HG02943 (cell line): ENCODE measurements around the gene TSPAN18.

Experiments
- ATAC-seq: cut with Tn5 transposase; IDR thresholded peaks from one replicate; pipeline ENCODE4 v1.9.1; 2021; ENCODE audit warnings: mild to moderate bottlenecking, low read depth, moderate library complexity; ENCODE audit not compliant: unreplicated experiment

The TSPAN18 gene

DNA sequence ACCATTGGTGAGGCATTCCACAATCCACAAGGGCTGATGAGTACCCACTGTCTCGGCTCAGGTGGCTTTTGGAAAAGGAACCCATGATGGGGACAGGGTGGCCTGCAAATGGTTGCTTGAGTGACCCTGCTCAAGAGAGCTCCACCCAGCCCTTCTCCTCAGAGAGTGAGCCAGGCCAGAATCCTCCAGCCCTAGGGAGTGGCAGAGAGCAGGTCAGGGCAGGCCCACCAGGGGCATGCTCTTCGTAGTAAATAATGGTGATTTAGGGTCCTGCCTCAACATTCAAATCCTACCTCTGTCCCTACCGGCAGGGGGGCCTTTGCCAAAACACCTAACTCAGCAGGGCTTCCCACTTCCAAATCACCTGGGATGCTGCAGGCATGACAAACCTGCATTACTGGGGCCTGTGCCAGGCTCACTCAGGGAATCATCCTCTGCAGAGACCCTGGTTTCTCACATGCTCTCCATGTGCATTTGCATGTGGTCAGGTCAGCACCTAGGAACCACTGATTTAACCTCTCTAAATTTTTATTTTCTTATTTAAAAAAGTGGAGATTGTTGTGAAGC is 241.3 kb downstream of the TSPAN18 start:
- no peak for ATAC-seq

DNA sequence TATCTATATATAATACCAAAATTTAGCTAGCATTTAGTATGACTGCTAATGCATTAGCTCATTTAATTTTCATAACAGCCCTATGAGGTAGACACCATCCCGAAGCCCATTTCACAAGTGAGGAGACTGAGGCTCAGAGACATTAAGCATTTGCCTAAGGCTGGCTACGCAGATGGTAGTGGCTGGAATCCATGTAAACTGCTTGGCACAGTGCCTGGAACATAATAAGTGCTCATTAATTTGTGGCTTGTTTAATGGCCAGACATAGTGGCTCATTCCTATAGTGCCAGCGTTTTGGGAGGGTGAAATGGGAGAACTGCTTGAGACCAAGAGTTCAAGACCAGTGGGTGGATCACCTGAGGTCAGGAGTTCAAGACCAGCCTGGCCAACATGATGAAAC is 241.7 kb downstream of the TSPAN18 start:
- no peak for ATAC-seq

- no peak for ATAC-seq
Observed at GRCh38 chr11:44969651-44970252, 243.0 kb downstream of the TSPAN18 start.

- ATAC-seq = no peak
Observed at GRCh38 chr11:44970293-44970692, 243.5 kb downstream of the TSPAN18 start.

DNA sequence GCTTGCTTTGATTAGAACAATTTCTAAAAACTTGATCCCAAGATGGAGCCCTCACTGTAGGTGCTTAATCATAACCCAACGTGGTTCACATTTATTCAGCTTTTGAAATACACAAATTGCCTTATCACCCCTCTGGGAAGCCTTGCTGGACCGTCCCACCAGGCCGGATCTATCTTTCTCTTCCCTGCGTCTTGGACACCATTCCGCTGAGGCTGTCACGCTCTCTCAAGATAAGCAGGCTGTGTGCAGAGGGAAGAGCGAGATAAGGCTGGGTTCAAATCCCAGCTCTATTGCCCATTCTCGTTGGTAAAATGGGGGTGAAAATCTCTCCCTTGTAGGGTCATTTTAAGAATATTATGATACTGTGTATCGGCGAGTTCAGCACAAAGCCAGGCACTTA is 244.4 kb downstream of the TSPAN18 start:
- ATAC-seq = no peak

DNA sequence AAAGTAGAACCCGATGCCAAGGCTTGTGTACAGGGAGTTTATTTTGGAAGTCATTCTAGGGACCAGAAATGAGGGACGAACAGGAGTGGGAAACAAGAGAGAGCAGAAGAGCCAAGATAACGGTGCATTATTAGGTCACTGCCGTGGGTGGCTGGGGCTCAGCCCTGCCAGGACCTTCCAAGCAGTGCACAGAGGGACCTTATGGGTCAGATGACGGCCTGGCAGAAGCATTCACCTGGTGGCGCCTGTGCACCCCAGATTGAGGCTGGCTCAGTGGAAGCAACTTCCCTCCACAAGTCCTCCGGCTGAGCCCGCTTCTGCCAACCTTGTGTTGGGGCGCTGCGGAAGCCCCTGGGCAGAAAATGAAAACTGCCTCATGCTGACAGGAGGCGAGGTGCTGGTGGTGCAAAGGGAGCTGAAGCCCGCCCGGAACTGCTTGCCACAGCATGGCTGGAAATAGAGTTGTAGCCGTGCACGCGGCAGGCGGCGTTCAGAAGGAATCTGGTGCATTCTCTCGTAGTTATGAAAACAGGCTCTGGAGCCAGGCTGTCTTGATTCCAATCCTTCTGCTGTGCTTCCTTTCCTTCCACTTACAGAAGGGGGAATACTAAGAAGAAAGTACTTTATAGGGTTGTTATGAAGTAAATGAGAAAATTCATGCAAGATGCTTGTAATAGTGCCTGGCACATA is 246.1 kb downstream of the TSPAN18 start:
- ATAC-seq = no peak

GRCh38 chr11:44973632-44974401 is 247.1 kb downstream of the TSPAN18 start:
- no peak for ATAC-seq

- no peak for ATAC-seq
Observed at GRCh38 chr11:44974402-44975000, 247.7 kb downstream of the TSPAN18 start.

GRCh38 chr11:44976576-44976975 is 249.8 kb downstream of the TSPAN18 start:
- no peak for ATAC-seq

GRCh38 chr11:44977493-44977984 is 250.8 kb downstream of the TSPAN18 start:
- ATAC-seq = no peak

DNA sequence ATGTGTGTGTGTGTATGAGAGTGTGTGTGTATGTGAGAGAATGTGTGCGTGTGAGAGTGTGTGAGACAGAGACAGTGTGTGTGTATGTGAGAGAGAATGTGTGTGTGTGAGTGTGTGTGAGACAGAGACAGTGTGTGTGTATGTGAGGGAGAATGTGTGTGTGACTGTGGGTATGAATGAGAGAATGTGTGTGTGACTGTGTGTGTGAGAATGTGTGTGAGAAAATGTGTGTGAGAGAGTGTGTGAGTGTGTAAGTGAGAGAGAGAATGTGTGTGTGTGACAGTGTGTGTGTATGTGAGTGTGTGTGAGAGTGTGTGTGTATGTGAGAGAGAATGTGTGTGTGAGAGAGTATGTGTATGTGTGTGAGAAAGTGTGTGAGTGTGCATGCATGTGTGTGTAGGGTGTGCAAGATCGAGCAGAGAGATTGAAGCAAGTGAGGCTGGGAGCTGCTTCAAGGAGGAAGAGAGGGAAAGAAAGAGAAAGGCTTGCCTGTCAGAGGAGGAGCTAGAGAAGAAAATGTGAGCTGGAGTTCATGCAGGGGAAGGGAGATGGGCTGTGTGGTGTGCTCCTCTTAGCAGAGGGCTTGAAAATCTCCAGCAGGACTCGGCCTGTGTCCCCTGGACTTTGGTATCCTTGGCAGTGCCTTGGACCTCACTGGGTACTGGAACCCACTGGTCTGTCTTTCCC is 251.7 kb downstream of the TSPAN18 start:
- ATAC-seq = no peak

- ATAC-seq = no peak
Observed at GRCh38 chr11:44978961-44979331, 252.2 kb downstream of the TSPAN18 start.

- no peak for ATAC-seq
Observed at GRCh38 chr11:44979543-44980399, 253.0 kb downstream of the TSPAN18 start.

GRCh38 chr11:44980533-44981427 is 254.0 kb downstream of the TSPAN18 start:
- ATAC-seq = no peak
